K562 (cell line): ENCODE measurements around the gene CLCF1. TPM values are rescaled to one million over a fixed set of nuclear protein-coding genes. Genes with fewer than 3 reads are reported as not detected.

Source experiments
- ARID3A ChIP-seq: IDR thresholded peaks from 2 replicates; pipeline ENCODE4 v1.6.1; 2012; ENCODE audit warnings: low read depth, low read length, improper control_type of control experiment, borderline replicate concordance
- CREM ChIP-seq: IDR thresholded peaks from 2 replicates; pipeline ENCODE4 v1.6.1; 2014; ENCODE audit warnings: antibody characterized with exemption, low read depth
- EP300 ChIP-seq: IDR thresholded peaks from 2 replicates; pipeline ENCODE4 v1.6.1; 2012; ENCODE audit warnings: low read length, improper control_type of control experiment
- FOSL1 ChIP-seq: fragments of 200-800 bp; sonication (Bioruptor generic); conservative IDR thresholded peaks from 2 replicates; pipeline ENCODE4 v1.6.1; 2016; ENCODE audit warnings: missing genetic modification characterization, missing compliant biosample characterization
- JUNB ChIP-seq: fragments of 450-650 bp; formaldehyde crosslinking; conservative IDR thresholded peaks from 2 replicates; pipeline ENCODE4 v1.4.0; 2020; ENCODE audit warnings: mild to moderate bottlenecking
- MAZ ChIP-seq, 2 experiments: fragments of 450-650 bp in 1 of 2; sonication (generic) in 1 of 2; formaldehyde crosslinking; IDR thresholded peaks in 1 of 2; conservative IDR thresholded peaks in 1 of 2; 2 replicates each; pipeline versions ENCODE4 v1.4.0 to v1.5.0; 2020; ENCODE audit warnings: mild to moderate bottlenecking in 1 of 2, missing genetic modification reagents in 1 of 2
- REST ChIP-seq, 2 experiments: fragments of 450-650 bp; formaldehyde crosslinking in 1 of 2; IDR thresholded peaks; 2 replicates each; pipeline versions ENCODE4 v1.4.0 to v1.6.1; 2014 to 2020; ENCODE audit warnings: mild to moderate bottlenecking in 2 of 2, borderline replicate concordance in 1 of 2, low read depth in 1 of 2
- RFX7 ChIP-seq: fragments of 250-450 bp; sonication (Bioruptor Pico); IDR thresholded peaks from 2 replicates; pipeline ENCODE4 v1.5.1; 2021; ENCODE audit warnings: mild to moderate bottlenecking
- SRF ChIP-seq, 2 experiments: fragments of 250-450, 450-650 bp in 1 of 2; sonication (Bioruptor Pico) in 1 of 2; sonication (generic) in 1 of 2; formaldehyde crosslinking; IDR thresholded peaks; 2 replicates each; pipeline versions ENCODE4 v1.5.0 to v1.5.1; 2020 to 2022; ENCODE audit warnings: mild to moderate bottlenecking in 1 of 2, missing genetic modification reagents in 1 of 2
- ZC3H8 ChIP-seq: fragments of 450-650 bp; IDR thresholded peaks from 2 replicates; pipeline ENCODE4 v1.6.1; 2017
- ZNF224 ChIP-seq: sonication (generic); formaldehyde crosslinking; IDR thresholded peaks from 2 replicates; pipeline ENCODE4 v1.8.0; 2022; ENCODE audit warnings: mild to moderate bottlenecking, missing genetic modification reagents
- ZNF280A ChIP-seq: fragments of 450-650 bp; IDR thresholded peaks from 2 replicates; pipeline ENCODE4 v1.6.1; 2018; ENCODE audit warnings: mild to moderate bottlenecking, low read depth; ENCODE audit not compliant: partially characterized antibody
- ZNF511 ChIP-seq: sonication (generic); formaldehyde crosslinking; IDR thresholded peaks from 2 replicates; pipeline ENCODE4 v1.8.0; 2022; ENCODE audit warnings: mild to moderate bottlenecking, missing genetic modification reagents
- polyA plus RNA-seq, 8 experiments: library from polyadenylated mRNA; depleted of rRNA in 4 of 8; stranded (reverse) in 5 of 8; unstranded in 3 of 8; fragments of >200 nt; fragmentation: Nextera tagmentation in 2 of 8; fragmentation: Illumina TruSeq in 1 of 8; extraction: Ambion mirVana in 2 of 8; extraction: Trizol in 1 of 8; gene quantifications; 2 replicates each; pipeline versions ENCODE4 v1.2.1 to v1.2.3, GENCODE V29; 2011 to 2014; ENCODE audit warnings: inconsistent platforms in 1 of 8, missing spikeins in 1 of 8
- total RNA-seq, 7 experiments: library from RNA; depleted of rRNA in 6 of 7; stranded (reverse); fragments of >200 nt in 6 of 7; fragmentation: Illumina TruSeq in 2 of 7; extraction: Trizol in 2 of 7; gene quantifications; 2 replicates each; pipeline versions ENCODE4 v1.2.1 to v1.2.3, GENCODE V29; 2011 to 2021; ENCODE audit warnings: low replicate concordance in 1 of 7

CLCF1 gene
- total and polyA plus RNA-seq, 9 of the 15 experiments (the other 6 are each of a cell fraction or from before 2014, with no cell fraction given): 0.49 to 5.8 (median 3.0) TPM

GRCh38 chr11:67351275-67352005 lies 22.0 kb downstream of the CLCF1 start (continued):
- TF ChIP-seq EP300 (peak; percentile 12; the same call in 1 of the 2 replicates), FOSL1 (tag) (peak; percentile 90), ZC3H8 (no peak), REST (IDR thresholded peaks at IDR 0.05; ENCODE audit: borderline replicate concordance) (peak; percentile 61; the same call in 1 of the 2 replicates), REST (CRISPR knock-in tag; IDR thresholded peaks at IDR 0.05; ENCODE audit: low read depth) (no peak), SRF (CRISPR knock-in tag; IDR thresholded peaks at IDR 0.05) (no peak), ARID3A (no peak), ZNF224 (CRISPR knock-in tag) (no peak), MAZ (CRISPR knock-in tag; conservative IDR thresholded peaks at IDR 0.05 in 1 of 2, IDR thresholded peaks at IDR 0.05 in 1 of 2) (0 out of 4 replicates have a peak, but pooled peaks of 1 of the 2 experiments have one; percentile 14), JUNB (CRISPR knock-in tag) (0 out of 2 replicates have a peak, but pooled peaks have one; percentile 35), ZNF511 (CRISPR knock-in tag) (no peak), ZNF280A (no peak), CREM (peak; percentile 42; the same call in 1 of the 2 replicates), RFX7 (no peak)
